HCT116 (cell line): ENCODE data around the gene HOXC6. TPM values are rescaled to one million over a fixed set of nuclear protein-coding genes. Genes with fewer than 3 reads are reported as not detected.

Source experiments
- ATAC-seq: fragments of 200-7000 bp; cut with Tn5 transposase; 2 replicates; pipeline ENCODE4 v1.9.1; 2020; ENCODE audit warnings: mild to moderate bottlenecking, moderate library complexity
- BruUV-seq: library from RNA; stranded (reverse); fragments of 400-500 nt; replicated peaks from 2 replicates; lab custom pipeline; 2021; lab: Mats Ljungman, UMichigan
- CTCF ChIA-PET: fragments of 300-600 bp; sonication (Branson Sonifier 250); formaldehyde crosslinking; loops from one replicate; lab custom pipeline; 2021; ENCODE audit warnings: antibody characterized with exemption; lab: Charles Lee
- POLR2A ChIA-PET: fragments of 300-600, 350-600 bp; sonication (Branson Sonifier 250); formaldehyde crosslinking; loops from one replicate; lab custom pipeline; 2021; ENCODE audit warnings: antibody characterized with exemption; lab: Charles Lee
- RAD21 ChIA-PET, 2 experiments: fragments of 300-600 bp; sonication (Branson Sonifier 250); formaldehyde crosslinking; loops; one replicate each; lab custom pipeline; 2023; ENCODE audit warnings: low total read pairs in 2 of 2; ENCODE audit not compliant: uncharacterized antibody in 2 of 2, unreplicated experiment in 2 of 2, low non-redundant PET in 1 of 2; lab: Charles Lee
- DNase-seq: peaks from one replicate; pipeline ENCODE4 v3.0.0-alpha.2; 2010; ENCODE audit warnings: low read depth, low spot score
- H2AFZ ChIP-seq: fragments of 200-600 bp; shearing (Covaris generic), sonication (generic); 2 replicates; pipeline ENCODE4 v1.6.1; 2017; ENCODE audit warnings: low read depth, mixed run types, mixed read lengths, antibody characterized with exemption, low read length; ENCODE audit not compliant: poor library complexity, severe bottlenecking
- H3K27ac ChIP-seq: 2 replicates; pipeline ENCODE4 v1.5.1; 2012; ENCODE audit warnings: low read depth, low read length
- H3K27me3 ChIP-seq: fragments of 200-600 bp; sonication (generic); 2 replicates; pipeline ENCODE4 v1.6.1; 2016; ENCODE audit warnings: mixed run types, low read length, mixed read lengths; ENCODE audit not compliant: insufficient read depth
- H3K36me3 ChIP-seq, 2 experiments: fragments of 200-500 bp in 1 of 2; fragments of 200-600 bp in 1 of 2; sonication (Bioruptor generic) in 1 of 2; sonication (generic) in 1 of 2; 2 replicates each; pipeline versions ENCODE4 v1.5.1 to v1.6.1; 2014 to 2016; ENCODE audit warnings: low read length in 2 of 2, inconsistent platforms in 1 of 2, mixed read lengths in 1 of 2, mixed run types in 1 of 2; ENCODE audit not compliant: insufficient read depth in 2 of 2, control insufficient read depth in 1 of 2
- H3K4me1 ChIP-seq, 2 experiments: fragments of 200-600 bp in 1 of 2; sonication (generic) in 1 of 2; 2 replicates each; pipeline versions ENCODE4 v1.5.1 to v1.6.1; 2012 to 2017; ENCODE audit warnings: low read length in 2 of 2, inconsistent platforms in 1 of 2, mild to moderate bottlenecking in 1 of 2, mixed read lengths in 1 of 2, mixed run types in 1 of 2, moderate library complexity in 1 of 2; ENCODE audit not compliant: insufficient read depth in 2 of 2, control insufficient read depth in 1 of 2
- H3K4me2 ChIP-seq: fragments of 200-600 bp; sonication (generic); 2 replicates; pipeline ENCODE4 v1.6.1; 2017; ENCODE audit warnings: mixed run types, low read length, mixed read lengths
- H3K4me3 ChIP-seq, 2 experiments: fragments of 200-600 bp in 1 of 2; sonication (generic) in 1 of 2; replicated peaks in 1 of 2; 2 replicates each; pipeline ENCODE4 v1.5.1; 2011 to 2016; ENCODE audit warnings: low read length in 2 of 2, control low read depth in 1 of 2, low read depth in 1 of 2, mild to moderate bottlenecking in 1 of 2, mixed read lengths in 1 of 2, mixed run types in 1 of 2
- H3K79me2 ChIP-seq: fragments of 200-600 bp; sonication (generic); 2 replicates; pipeline ENCODE4 v1.6.1; 2017; ENCODE audit warnings: mild to moderate bottlenecking, mixed run types, low read length, moderate library complexity, mixed read lengths; ENCODE audit not compliant: insufficient read depth
- H3K9ac ChIP-seq: fragments of 200-600 bp; sonication (generic); 2 replicates; pipeline ENCODE4 v1.6.1; 2016; ENCODE audit warnings: low read length, mixed read lengths
- H3K9me2 ChIP-seq: fragments of 200-600 bp; sonication (generic), shearing (Covaris generic); 2 replicates; pipeline ENCODE4 v1.6.1; 2017; ENCODE audit warnings: mixed run types, mild to moderate bottlenecking, moderate library complexity; ENCODE audit not compliant: insufficient read depth
- H3K9me3 ChIP-seq, 2 experiments: fragments of 200-500 bp in 1 of 2; fragments of 200-600 bp in 1 of 2; sonication (Bioruptor generic) in 1 of 2; sonication (generic) in 1 of 2; 2 replicates each; pipeline ENCODE4 v1.6.1; 2014 to 2017; ENCODE audit warnings: low read length in 2 of 2, mixed read lengths in 2 of 2, inconsistent platforms in 1 of 2, low read depth in 1 of 2, mild to moderate bottlenecking in 1 of 2, mixed run types in 1 of 2, moderate library complexity in 1 of 2; ENCODE audit not compliant: control insufficient read depth in 1 of 2, insufficient read depth in 1 of 2
- H4K20me1 ChIP-seq: fragments of 200-600 bp; sonication (generic), shearing (Covaris generic); 2 replicates; pipeline ENCODE4 v1.6.1; 2017; ENCODE audit warnings: mixed run types, mild to moderate bottlenecking, moderate library complexity; ENCODE audit not compliant: insufficient read depth
- CBX3 ChIP-seq: IDR thresholded peaks from 2 replicates; pipeline ENCODE4 v1.6.1; 2012; ENCODE audit warnings: low read depth
- POLR2AphosphoS5 ChIP-seq: IDR thresholded peaks from 2 replicates; pipeline ENCODE4 v1.6.1; 2011; ENCODE audit warnings: mild to moderate bottlenecking, low read depth, low read length, moderate library complexity
- REST ChIP-seq: IDR thresholded peaks from 2 replicates; pipeline ENCODE4 v1.6.1; 2012; ENCODE audit warnings: low read depth
- intact Hi-C: fragments of 100-400 bp; cut with micrococcal nuclease; formaldehyde crosslinking; loops from 2 replicates; pipeline ENCODE4 v1.10.0; 2022
- total RNA-seq: library from RNA; stranded (reverse); gene quantifications from one replicate; pipeline ENCODE4 v1.2.1, GENCODE V29; 2021; ENCODE audit not compliant: unreplicated experiment

The HOXC6 gene
- total RNA-seq, 1 experiment from 2014 or later: 3.1 TPM

GRCh38 chr12:53985994-53986685 is 42.1 kb upstream of the HOXC6 start:
- Histone ChIP-seq H3K79me2 (no peaks in the 10 kb centered on the region), H3K36me3 (no peaks in the 10 kb centered on the region), H4K20me1 (no peaks in the 10 kb centered on the region), H3K9me3 (no peaks in the 10 kb centered on the region), H3K9me2 (no peaks in the 10 kb centered on the region), H3K4me1 (peaks cover 4 to 17% of the 10 kb centered on the region in 2 experiments), H3K9ac (no peak overlapping the region), H3K27ac (no peak overlapping the region), H3K27me3 (no peaks in the 10 kb centered on the region)
- ATAC-seq (no peak), DNase-seq (no peak)
- intact Hi-C loops: loop anchor here (2.0 to 5.0 kb wide), 3 partner anchors 215 to 229 kb away; no protein-coding TSS in a partner anchor
- TSS peak; percentile 32 for BruUV-seq
- ChIA-PET CTCF (interaction anchor here (1.0 to 5.7 kb wide), 6 partner anchors 18 to 229 kb away, joined by 3 to 35 read pairs (median 6); no protein-coding TSS in a partner anchor), RAD21 (no interaction called here)
- no peak for TF ChIP-seq REST
- no peak for TF ChIP-seq CBX3
- no peak for TF ChIP-seq POLR2AphosphoS5
- TF ChIP-seq, all 23 proteins: peak for 0
- POLR2A ChIA-PET: interaction anchor here (1.0 kb wide), 1 partner anchor 9 kb away, joined by 3 read pairs; no protein-coding TSS in a partner anchor
- H3K4me3 ChIP-seq: no peak overlapping the region
- H3K4me2 ChIP-seq: no peak overlapping the region
- H2AFZ ChIP-seq: no peak overlapping the region
